NCI-H2227 (cell line): ENCODE measurements around the gene IFRD1.
A peak's percentile ranks its signal among the peaks of the same experiment; 100 is the strongest.

Source experiments
- DNase-seq: peaks from one replicate; lab custom pipeline; 2025; ENCODE audit not compliant: unreplicated experiment; lab: John Stamatoyannopoulos, UW

The IFRD1 gene, protein sequence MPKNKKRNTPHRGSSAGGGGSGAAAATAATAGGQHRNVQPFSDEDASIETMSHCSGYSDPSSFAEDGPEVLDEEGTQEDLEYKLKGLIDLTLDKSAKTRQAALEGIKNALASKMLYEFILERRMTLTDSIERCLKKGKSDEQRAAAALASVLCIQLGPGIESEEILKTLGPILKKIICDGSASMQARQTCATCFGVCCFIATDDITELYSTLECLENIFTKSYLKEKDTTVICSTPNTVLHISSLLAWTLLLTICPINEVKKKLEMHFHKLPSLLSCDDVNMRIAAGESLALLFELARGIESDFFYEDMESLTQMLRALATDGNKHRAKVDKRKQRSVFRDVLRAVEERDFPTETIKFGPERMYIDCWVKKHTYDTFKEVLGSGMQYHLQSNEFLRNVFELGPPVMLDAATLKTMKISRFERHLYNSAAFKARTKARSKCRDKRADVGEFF

DNA sequence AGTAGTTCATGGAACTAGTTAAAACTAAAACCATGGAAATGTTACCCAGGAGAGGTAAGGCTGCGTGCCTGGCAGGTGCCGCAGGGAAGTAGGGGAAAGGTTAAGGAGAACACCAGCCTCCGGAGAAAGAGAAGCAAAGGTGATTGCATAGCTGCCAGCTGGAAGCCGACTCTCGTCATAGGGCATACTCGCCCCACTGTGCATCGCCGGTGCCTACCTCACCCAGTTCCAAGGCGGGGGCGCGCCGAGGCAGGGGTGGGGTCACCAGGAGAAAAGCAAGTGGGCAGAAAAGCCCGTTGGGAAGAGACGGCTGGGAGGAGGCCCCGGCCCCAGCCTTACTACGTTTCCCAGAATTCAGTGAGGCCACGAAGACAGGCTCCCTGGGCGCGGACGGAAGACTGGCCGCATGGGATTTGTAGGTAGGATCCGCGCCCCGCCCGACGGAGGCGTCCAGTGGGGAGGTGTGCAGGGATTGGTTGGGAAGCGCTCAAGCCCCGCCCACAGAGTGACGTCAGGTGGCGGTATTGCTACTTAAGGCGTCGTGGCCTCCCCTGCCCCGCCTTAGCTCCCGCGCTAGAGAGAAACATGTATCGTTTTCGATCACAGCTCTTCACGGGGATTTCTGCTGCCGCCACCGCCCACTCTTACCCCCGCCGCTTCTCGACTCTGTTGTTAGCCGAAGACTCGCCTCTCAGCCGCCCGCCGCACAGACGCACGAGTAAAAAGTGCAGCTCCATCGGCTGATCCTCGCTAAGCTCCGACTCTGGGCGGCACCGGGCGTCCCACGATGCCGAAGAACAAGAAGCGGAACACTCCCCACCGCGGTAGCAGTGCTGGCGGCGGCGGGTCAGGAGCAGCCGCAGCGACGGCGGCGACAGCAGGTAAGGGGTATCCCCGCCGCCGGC is at the start of gene IFRD1:
TSS of gene IFRD1 (plus strand) at position 559 of the 905 bp plus-strand sequence. CDS start at position 788, 229 bp downstream.
- peak; percentile 99 for DNase-seq

DNA sequence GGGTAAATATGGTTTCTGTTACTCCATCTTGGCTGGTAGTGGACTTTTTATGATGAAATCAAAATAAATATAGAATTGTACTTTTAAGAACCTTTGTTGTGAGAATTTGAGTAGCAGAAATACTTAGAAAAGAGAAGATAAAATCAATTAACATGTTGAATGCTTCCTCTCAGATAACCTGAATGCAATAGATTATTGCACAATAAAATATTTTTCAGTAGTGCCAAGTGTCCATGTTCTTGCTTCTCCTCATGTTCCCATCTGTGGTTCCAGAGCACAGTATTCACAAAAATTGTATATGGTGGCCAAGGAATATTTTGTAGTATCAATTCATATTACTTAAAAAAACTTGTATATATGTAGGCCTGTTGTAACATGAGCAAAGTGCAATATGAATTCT is 45.9 kb upstream of the IFRD1 start:
- DNase-seq: no peak

- no peak for DNase-seq
Measured at GRCh38 chr7:112405286-112405685, 45.0 kb upstream of the IFRD1 start.

DNA sequence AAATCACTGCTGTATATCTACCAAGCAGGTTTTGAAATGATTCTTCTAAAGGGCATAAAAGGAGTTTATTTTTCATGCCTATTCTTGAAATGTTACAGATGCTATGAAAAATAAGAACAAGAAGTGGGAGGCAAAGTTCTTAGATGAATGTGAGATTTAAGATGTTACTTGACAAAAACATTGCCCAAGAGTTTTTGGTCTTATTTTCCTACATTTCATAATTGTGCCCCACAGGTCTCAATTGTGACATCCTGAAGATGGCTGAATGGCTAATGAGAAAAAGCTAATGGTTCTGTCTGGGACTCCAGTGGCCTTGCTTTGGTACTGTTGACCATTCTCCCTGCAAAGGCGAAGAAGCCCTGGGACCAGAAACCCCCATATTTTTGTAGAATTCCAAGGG is 43.0 kb upstream of the IFRD1 start:
- DNase-seq: no peak

DNA sequence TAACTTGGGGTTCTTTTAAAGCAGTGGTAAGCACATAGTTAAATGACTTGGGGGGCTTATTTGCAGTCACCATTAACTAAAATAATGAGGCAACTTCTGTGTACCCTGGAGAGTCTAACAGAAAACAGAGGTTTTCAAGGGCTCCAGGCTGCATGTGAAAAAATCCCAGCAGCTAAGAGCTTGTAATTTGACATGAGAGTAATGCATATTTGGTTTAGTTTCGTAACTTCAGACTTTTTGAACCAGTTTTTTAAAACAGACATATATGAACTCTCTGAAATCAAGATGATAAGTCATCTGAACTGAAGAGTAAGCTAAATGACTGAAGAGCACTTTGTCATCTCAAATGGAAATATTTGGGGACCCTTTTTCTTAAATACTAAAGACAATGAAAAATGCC is 40.2 kb upstream of the IFRD1 start:
- no peak for DNase-seq

DNA sequence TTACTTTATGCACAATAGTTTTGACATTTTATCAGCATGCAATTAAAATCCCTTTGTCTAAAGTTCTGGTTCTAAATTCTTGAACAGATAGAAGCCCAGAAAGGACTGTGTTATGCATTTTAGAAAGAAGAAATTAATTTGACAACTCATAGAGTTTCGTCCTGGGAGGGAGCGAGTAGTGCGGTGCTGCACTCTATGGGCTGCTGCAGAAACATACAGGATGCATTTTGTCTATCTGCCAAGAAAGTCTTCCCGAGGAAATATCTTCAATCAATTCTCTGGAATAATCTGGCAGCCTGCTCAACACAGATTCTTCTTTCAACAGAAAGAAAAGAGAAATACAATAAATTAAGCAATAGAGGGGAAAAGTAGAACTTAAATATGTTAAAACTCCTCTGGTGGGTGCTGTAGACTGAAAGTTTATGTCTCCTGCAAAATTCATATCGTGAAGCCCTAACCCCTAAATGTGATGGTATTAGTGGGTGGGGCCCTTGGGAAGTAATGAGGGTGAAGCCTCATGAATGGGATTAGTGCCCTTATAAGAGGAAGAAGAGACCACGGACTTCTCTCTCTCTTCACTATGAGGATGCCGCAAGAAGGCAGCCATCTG is 39.0 kb upstream of the IFRD1 start:
- peak; percentile 18 for DNase-seq

GRCh38 chr7:112414855-112415490 is 35.3 kb upstream of the IFRD1 start:
- peak; percentile 72 for DNase-seq

- DNase-seq: no peak
Measured at GRCh38 chr7:112416127-112416526, 34.1 kb upstream of the IFRD1 start.

DNA sequence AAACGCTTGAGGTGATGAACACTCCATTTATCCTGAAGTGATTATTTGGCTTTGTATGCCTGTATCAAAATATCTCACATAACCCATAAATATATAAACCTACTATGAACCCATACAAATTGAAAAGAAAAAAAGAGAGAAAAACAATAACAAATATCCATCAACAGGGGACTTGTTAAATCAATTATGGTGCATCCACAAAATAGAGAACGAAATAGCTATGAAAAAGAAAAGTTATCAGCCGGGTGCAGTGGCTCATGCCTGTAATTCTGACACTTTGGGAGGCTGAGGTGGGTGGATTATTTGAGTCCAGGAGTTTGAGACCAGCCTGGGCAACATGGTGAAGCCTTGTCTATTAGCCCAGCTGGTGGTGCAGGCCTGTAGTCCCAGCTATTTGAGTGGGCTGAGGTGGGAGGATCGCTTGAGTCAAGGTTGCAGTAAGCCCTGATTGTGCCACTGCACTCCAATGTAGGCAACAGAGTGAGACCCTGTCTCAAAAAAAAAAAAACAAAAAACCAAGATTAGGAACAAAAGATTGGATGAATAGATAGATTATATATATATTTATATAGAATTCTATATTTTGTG is 30.6 kb upstream of the IFRD1 start:
- no peak for DNase-seq

DNA sequence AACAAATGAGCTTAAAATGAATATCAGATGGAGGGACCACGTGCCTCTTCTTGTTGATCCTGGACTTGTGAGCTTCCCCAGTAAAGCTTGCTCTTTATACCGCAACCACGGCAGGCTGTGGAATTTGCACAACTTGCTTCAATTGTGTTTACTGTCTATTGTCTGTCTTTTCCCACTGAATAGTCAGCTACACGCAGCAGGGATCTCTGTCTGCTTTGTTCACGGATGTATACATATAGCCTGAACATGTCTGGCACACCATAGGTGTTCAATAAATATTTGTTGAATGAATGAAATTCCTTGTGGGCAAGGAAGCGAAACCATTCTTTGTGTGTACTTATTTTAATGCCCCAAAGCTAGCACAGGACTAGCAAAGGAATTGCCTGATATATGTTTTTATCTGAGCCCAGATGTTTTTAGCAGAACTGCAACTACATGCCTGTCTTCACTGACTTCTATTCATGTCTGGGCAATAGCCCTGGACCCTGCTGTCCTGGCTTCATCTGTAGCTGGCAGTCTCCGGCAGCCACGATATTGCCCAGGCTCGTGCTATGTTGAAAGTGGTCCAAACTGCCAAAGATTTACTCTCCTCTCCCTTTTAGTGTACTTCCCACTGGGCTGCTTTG is 29.9 kb upstream of the IFRD1 start:
- no peak for DNase-seq

GRCh38 chr7:112421666-112422486 is 28.4 kb upstream of the IFRD1 start:
- DNase-seq: peak; percentile 14

DNA sequence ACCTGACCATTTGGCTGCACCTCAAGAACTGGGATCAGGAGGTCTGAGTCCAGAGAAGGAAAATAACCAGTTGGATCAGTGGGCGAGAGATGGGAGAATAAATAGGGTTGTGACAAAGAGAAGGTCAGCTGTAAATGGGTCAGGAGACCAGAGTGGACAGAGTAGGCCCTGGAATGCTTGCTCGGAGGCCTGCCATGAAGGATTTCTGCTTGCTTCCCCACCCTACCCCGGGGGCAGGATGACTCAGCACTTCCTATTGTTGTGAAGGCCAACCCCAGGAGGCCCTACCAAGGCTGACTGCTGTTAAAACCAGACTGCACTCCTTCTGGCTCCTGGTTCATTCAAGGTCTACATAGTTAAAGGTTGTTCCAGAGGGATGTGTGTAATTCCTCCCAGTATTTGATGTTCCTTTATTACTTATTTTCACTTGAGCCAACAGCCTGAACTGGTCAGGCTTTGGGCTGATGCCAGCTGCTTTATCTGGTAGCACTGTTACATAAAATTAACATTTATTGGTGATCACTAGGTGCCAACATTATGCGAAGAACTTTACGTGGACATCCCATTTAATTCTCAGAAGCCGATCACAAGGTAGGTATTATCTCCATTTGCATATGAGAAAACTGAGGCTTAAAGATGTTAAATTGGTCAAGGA is 27.3 kb upstream of the IFRD1 start:
- peak; percentile 74 for DNase-seq

- peak; percentile 12 for DNase-seq
Measured at GRCh38 chr7:112423987-112424386, 26.3 kb upstream of the IFRD1 start.

- DNase-seq: no peak
Measured at GRCh38 chr7:112427984-112428383, 22.3 kb upstream of the IFRD1 start.

- DNase-seq: no peak
Measured at GRCh38 chr7:112428715-112429114, 21.5 kb upstream of the IFRD1 start.

DNA sequence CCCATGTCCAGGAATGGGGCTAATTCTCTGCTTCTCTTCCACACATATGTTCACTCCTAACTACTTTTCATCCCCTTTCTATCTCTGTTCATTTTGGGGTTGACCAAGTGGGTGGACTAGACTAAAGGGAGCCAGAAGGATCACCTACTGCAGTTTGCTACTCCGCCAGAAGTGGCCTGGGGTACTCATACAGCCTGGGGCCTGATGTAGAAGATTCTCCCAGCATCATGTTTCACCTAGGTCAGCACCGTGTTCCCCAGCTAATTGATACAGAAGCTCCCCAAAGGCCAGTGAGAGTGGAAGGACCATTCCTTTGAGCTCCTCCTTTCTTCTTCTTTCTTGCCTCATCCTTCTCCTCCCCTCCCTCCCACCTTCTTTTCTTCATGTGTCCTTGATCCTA is 19.6 kb upstream of the IFRD1 start:
- no peak for DNase-seq

- no peak for DNase-seq
Measured at GRCh38 chr7:112431803-112432202, 18.5 kb upstream of the IFRD1 start.

DNA sequence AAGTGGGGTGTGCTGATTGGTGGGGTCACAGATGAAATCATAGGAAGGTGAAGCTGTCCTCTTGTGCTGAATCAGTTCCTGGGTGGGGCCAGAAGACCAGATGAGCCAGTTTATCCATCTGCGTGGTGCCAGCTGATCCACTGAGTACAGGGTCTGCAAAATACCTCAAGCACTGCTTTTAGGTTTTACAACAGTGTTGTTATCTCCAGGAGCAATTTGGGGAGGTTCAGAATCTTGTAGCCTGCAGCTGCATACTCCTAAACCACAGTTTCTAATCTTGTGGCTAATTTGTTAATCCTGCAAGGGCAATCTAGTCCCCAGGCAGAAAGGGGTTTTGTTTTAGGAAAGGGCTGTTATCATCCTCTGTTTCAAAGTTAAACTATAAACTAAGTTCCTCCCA is 17.0 kb upstream of the IFRD1 start:
- DNase-seq: no peak

GRCh38 chr7:112437072-112437471 is 13.2 kb upstream of the IFRD1 start:
- no peak for DNase-seq
